GM19328 (cell line): Measurements from ENCODE around the gene PODXL2.
"Not testable (repeated sequence)": the region's sequence is repeated elsewhere in the genome, so short reads cannot be mapped to it uniquely, and the experiment has no call there.

Source experiments
- ATAC-seq: cut with Tn5 transposase; IDR thresholded peaks from one replicate; pipeline ENCODE4 v1.9.1; 2021; ENCODE audit warnings: mild to moderate bottlenecking, moderate library complexity; ENCODE audit not compliant: unreplicated experiment

Gene PODXL2

DNA sequence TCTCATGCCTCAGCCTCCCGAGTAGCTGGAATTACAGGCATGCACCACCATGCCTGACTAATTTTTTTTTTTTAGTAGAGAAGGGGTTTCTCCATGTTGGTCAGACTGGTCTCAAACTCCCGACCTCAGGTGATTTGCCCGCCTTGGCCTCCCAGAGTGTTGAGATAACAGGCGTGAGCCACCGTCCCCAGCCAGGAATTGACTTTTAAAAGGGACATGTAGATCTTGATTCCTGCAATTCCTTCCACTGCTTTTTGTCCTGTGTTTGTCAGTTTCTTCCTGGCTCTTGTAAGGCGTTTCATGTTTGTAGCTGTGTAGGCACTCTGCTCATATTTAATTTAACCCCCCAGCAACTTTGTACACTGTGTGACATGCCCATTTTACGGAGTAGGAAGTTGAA, 23.4 kb upstream of the PODXL2 start:
- not testable (repeated sequence) for ATAC-seq

DNA sequence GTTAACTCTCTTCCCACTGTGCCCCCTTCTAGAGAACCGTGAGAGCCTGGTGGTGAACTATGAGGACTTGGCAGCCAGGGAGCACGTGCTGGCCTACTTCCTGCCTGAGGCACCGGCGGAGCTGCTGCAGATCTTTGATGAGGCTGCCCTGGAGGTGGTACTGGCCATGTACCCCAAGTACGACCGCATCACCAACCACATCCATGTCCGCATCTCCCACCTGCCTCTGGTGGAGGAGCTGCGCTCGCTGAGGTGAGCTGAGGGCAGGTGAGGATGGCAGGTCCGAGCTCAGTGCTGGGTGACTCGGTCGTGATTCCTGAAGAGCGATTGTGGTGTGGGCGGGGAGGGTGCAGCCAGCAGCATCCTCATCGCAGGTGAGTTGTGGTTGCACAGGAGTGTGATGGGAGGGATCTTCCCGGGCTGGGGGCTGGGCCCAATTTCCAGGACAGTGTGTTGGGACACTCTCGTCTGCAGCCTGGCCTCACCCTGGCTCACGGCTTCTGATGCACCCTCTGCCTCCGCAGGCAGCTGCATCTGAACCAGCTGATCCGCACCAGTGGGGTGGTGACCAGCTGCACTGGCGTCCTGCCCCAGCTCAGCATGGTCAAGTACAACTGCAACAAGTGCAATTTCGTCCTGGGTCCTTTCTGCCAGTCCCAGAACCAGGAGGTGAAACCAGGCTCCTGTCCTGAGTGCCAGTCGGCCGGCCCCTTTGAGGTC, 22.7 kb upstream of the PODXL2 start:
- ATAC-seq, result no peak

DNA sequence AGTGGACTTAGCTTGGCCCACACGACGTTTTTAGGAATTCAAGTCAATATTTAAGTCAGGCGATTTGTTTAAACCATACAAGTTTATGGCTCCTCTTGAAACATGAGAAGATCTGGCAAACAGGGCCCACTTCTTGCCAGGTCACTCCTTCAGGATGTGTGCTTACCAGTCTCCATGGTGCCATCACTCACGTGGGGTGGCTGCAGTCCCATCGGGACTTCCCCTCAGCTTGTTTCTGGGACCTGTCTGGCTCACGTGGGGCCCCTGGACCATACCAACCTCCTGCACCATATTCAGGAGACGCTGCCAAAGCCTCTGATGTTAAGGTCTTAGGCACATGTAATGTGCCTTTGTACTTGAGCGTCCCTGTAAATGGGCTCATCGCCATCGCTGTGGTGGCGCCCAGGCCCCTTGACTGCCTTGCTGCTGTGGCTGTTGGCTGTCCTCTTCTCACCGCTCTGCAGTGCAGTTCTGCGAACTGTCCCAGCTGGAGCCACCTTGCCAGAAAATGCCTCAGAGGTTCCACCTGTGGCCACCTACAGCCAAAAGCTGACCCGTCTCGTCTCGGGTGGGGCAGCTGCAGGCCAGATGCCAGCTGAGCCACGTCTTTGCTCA, 21.9 kb upstream of the PODXL2 start:
- no peak for ATAC-seq

DNA sequence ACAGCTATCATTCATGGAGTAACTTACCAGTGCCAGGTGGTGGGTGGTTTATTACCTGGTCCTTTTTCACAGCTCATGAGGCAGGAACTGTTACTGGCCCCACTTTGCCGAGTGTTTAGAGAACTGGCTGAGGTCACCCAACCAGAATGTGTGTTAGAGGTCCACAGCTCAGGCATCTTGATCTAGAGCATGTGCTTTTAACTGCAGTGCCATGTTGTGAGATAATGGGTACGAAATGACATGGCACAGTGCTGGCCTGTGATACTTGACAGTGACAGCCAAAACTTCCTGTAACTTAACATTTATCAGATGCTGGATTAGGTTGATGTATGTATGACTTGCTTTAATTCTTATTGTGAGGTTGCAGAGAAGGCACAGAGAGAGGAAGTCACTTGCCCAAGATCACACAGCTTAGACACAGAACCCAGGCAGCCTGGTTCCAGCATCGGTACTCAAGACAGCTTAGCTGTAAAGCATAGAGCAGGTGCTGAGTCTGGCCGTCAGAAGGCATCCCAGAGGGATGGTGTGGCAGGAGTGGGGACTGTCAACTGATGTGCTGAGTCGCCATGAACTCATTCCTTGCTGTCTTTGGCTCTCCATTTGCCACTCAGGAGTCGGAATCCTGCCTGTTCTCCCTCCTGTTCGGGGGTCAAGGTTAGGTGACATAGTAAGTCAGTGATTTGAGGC, 21.2 kb upstream of the PODXL2 start:
- ATAC-seq, result no peak

DNA sequence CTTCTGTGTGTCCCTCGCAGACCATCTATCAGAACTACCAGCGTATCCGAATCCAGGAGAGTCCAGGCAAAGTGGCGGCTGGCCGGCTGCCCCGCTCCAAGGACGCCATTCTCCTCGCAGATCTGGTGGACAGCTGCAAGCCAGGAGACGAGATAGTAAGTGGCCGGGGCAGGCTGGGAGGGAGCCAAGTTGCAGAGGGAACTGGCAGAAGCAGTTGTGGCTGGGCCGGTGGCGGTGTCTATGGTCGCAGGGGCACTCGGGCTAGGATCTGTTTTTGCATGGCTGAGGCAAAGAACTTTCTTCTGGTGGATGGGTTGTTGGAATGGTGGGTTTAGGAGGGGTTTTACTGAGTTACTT, 20.6 kb upstream of the PODXL2 start:
- no peak for ATAC-seq

DNA sequence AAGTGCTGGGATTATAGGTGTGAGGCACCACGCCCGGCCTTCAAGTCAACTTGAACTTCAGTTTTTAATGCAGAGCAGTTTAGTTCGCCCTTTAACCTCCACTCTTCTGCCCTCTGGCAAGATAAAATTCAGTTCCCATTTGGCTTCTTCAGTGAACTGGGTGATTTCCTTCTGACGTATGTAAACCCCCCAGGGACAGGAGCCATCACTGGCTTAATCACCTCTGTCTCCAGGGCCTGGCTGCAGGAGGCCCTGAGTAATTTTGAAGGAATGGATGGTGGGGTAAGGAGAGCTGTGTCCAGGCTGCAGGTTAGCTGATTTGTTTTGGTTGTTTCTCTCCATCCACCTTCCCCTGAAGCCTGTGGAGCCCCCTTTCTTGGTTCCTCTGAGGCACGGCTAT, 18.9 kb upstream of the PODXL2 start:
- ATAC-seq, result no peak

DNA sequence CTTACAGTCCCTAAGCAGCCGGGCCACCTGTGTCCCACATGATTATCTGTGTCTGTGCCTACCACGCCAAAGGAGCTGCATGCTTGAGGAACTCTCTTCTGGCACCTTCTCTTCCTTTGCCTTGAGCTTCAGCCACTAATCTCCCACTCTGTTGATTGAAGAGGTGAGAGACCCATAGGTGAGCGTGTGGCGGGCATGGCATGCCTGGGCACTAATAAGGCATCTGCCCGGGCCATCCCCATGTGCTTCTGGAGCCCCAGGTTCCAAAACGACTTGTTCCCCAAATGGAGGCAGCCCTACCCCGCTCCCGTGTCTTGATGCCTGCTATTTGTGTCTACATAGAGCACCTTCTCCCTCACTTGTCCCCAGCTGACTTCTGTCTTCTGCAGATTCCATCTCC, 17.7 kb upstream of the PODXL2 start:
- no peak for ATAC-seq

DNA sequence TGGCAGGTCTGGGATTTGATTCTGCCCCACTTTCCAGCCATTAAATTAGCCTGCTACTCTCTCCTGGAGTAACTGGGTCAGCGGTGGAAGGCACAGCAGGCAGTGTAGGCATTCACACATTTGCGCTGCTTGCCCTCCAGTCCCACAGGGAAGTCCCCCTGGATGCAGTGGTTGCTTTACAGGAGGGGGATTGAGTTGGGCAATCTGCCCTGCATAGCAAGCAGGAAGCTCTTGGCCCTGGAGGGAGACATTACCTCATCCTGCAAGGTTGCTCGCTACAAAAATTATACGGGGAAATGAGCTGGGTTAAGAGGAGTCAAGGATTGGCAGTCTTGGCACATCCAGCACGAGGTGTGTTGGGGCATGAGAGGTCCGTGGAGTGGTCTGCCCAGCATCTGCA, 16.0 kb upstream of the PODXL2 start:
- ATAC-seq, result no peak

DNA sequence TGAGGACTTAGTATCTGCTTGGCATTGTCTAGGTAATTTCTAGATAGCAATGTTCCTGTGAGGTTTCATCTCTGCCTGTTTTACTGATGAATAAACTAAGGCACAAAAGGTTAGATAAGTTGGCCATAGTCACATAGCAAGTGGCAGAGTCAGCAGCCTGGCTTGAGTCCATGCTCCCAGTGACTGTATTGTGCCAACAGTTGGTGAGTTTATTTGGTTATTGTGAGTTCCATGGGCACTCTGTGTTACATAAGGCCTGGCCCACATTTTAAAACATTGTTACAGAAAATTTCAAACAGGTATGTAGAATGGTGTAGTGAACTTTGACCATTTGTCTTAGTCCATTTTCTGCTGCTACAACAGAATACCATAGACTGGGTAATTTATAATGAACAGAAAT, 15.6 kb upstream of the PODXL2 start:
- no peak for ATAC-seq

DNA sequence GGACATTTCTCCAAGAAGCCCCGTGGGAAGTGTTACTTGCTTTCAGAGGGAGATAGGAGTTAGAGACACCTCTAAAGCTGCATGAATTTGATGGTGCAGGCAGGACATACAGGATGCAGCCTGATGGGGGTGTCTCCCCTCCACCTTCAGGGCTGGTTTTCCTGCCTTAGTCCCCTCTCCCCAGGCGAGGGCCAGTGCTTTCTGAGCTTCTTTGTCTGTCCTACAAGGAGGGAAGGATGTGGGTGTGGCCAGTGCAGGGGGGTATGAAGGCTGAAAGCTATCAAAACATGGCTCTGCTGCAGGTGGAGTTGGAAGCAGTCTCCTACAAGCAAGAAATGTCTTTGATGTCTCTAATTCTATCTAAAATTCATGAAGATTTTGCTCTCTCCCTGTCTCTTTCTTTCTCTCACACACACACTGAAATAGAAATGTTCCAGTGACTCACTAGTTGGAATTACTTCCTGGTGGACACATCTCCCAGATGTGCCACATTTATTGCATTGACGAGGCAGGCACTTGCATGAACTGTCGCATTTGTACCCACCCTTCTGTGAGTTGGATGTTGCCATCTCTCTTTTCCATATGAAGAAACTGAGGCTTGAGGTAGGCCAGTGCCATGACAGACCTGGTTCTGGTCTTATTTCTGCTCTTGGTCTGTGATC, 13.9 kb upstream of the PODXL2 start:
- no peak for ATAC-seq

DNA sequence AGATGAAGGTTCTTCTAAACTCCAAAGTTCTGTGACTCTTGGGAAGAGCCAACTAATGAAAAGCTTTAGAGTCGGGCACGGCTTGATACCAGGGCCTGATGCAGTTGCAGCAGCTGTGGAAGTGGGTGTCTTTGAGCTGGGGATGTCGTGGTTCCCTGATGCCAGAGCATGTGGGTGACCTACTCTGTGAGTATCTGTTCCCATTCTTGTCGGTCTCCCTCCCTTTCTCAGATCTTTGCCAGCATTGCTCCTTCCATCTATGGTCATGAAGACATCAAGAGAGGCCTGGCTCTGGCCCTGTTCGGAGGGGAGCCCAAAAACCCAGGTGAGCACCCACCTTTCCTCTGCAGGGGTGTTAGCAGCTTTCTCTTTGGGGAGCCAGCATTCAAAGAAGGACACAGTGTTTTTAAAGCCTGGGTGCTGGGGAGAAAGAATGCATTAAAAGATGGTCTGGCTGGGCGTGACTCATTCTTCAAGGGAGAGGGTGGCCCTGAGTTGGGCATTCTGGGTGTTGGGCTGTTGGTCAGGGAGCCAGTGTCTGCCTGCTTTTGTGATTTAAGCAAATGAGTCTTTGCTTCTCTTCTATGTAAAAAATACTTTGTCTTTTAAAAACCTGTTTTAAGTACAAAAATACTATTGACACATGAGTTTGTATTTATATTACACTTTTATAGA, 13.2 kb upstream of the PODXL2 start:
- ATAC-seq, result no peak

DNA sequence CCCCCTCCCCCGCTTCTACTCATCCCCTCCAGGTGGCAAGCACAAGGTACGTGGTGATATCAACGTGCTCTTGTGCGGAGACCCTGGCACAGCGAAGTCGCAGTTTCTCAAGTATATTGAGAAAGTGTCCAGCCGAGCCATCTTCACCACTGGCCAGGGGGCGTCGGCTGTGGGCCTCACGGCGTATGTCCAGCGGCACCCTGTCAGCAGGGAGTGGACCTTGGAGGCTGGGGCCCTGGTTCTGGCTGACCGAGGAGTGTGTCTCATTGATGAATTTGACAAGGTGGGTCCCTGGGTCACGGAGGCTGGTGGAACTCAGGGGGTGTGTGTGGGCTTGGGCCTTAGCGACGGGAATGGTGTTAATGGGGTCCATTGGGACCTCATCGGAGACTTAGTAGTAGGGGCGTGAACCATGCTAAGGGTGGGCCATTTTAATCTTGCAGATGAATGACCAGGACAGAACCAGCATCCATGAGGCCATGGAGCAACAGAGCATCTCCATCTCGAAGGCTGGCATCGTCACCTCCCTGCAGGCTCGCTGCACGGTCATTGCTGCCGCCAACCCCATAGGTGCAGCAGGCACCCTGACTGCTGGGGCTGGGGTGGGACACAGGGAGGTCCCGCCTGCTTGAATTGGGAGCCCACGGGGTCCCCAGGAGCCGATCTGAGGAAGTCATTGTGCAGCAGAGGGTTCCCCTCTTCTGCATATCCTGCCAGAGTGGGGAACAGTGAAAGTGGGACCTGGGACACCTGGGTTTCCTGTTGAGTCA, 12.0 kb upstream of the PODXL2 start:
- ATAC-seq, result no peak

DNA sequence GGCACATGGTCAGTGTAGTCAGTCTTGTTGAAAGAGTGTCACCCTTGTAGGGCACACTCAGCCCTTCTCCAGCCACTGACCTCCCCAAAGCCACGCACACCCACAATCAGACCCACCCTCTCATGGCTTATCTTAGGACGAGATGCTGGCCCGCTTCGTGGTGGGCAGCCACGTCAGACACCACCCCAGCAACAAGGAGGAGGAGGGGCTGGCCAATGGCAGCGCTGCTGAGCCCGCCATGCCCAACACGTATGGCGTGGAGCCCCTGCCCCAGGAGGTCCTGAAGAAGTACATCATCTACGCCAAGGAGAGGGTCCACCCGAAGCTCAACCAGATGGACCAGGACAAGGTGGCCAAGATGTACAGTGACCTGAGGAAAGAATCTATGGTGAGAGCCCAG, 10.1 kb upstream of the PODXL2 start:
- ATAC-seq, result no peak

DNA sequence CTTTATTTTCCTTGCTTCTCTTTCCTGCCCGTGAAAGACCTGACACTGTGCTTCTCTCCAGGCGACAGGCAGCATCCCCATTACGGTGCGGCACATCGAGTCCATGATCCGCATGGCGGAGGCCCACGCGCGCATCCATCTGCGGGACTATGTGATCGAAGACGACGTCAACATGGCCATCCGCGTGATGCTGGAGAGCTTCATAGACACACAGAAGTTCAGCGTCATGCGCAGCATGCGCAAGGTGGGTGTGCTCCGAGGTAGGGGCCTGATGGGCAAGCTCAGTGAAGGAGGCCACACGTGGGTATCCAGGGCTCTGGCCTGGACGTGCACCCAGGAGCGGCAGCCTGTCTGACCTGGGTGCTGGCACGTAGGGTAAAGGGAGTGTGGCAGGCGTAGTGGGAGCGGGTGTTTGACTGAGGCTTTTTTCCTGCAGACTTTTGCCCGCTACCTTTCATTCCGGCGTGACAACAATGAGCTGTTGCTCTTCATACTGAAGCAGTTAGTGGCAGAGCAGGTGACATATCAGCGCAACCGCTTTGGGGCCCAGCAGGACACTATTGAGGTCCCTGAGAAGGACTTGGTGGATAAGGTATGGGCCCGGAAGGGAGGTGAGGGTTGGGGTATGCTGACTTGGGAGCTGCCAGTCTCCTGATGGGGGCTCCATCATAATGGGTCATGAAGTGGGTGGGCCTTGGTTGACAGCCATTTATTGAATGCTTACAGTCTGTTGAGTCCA, 8.2 kb upstream of the PODXL2 start:
- ATAC-seq, result no peak

DNA sequence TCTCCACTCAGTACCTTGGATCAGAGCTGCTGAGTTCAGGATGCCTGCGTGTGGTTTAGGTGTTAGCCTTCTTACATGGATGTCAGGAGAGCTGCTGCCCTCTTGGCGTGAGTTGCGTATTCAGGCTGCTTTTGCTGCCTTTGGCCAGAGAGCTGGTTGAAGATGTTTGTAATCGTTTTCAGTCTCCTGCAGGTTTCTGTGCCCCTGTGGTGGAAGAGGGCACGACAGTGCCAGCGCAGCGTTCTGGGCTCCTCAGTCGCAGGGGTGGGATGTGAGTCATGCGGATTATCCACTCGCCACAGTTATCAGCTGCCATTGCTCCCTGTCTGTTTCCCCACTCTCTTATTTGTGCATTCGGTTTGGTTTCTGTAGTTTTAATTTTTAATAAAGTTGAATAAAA, 7.0 kb upstream of the PODXL2 start:
- ATAC-seq, result no peak

DNA sequence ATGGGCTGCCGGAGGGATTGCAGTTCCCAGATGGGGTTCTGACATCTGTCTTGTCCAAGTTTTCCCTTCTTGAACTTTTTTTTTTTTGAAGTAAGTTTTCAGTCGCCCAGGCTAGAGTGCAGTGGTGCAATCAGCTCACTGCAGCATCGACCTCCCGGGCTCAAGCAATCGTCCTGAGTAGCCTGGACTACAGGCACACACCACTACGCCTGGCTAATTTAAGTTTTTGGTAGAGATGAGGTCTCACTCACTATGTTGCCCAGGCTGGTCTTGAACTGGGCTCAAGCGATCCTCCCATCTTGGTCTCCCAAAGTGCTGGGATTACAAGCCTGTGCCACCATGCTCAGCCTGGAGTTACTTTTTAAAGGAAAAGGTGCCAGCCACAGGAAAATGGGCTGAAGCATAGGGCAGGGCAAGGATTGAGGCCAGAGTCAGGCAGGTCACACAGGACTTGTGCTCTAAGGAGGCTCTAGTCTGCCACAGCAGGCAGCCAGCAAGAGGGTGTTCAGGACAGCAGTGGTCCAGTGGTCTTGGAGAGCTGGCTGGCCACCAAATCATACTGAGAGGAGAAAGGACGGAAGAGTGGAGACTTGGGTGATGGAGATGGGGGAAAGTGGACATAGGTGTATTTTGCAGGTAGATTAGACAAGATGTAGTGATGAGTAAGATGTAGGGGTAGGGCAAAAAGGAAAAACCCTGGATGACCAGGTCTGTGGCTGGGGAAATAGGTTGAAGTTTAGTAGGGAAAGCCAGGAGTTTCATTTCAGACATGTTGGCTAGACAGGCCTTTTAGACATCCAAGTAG, 6.0 kb upstream of the PODXL2 start:
- ATAC-seq, result no peak

DNA sequence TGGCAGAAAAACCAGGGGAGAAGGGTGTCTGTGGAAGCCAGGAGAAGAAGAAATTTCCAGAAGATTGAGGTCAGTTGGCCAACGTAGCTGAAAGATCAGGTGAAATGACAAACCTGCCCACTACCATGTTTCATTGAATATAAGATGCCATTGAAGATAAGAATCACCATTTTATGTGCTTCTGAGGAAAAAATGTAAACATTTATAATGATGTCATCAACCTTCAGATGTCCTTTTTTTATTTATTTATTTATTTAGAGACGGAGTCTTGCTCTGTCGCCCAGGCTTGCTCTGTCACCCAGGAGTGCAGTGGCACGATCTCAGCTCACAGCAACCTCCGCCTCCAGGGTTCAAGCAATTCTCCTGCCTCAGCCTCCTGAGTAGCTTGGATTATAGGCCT, 4.9 kb upstream of the PODXL2 start:
- ATAC-seq, result no peak

DNA sequence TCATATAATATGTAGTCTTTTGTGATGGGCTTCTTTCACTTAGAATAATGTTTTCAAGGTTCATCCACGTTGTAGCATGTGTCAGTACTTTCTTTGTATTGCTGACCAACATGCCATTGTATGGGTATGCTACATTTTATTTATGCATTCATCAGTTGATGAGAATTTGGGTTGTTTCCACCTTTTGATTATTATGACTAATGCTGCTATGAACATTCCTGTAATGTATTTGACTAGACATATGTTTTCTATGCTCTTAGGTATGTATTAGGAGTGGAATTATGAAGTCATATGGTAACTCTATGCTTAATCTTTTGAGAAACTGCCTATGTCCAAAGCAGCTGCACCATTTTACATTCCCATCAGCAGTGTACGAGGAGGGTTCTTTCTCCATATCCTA, 3.2 kb upstream of the PODXL2 start:
- no peak for ATAC-seq

DNA sequence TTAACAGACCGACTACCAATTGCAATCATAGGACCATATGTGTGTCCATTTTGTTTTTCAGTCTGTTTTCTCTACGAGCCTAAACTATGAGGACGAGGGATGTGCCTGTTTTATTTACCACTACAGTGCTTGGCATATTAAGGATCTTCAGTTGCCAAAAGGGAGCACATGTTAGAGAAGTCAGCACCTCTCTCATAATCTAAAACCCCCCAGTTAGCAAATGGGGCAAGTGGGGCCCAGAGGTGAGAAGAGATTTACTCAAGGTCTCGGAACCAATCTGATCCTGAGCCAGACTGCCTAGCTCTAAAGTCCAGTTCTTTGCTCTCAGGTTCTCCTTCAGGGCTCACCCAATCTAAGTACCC, 578 bp upstream of the PODXL2 start:
- no peak for ATAC-seq
